Renal cortical epithelial cell (primary cell): ENCODE results near the gene UAP1L1. TPM values are rescaled to one million over a fixed set of nuclear protein-coding genes. Genes with fewer than 3 reads are reported as not detected.

Experiments used
- DNase-seq: peaks from one replicate; pipeline ENCODE4 v3.0.0-alpha.2; 2011; ENCODE audit warnings: low read depth
- total RNA-seq: library from RNA; depleted of rRNA; stranded (reverse); fragments of >200 nt; gene quantifications from 2 replicates; pipeline ENCODE4 v1.2.3, GENCODE V29; 2014

UAP1L1 gene
- total RNA-seq, 1 donor from 2014 or later = 7.1 TPM

- DNase-seq = no peak
These were observed 34.3 kb upstream of the UAP1L1 start for GRCh38 chr9:137042751-137043727.

- no peak for DNase-seq
These were observed 33.3 kb upstream of the UAP1L1 start for GRCh38 chr9:137044037-137044436.

GRCh38 chr9:137044502-137045177, 32.7 kb upstream of the UAP1L1 start:
- peak; percentile 42 for DNase-seq

GRCh38 chr9:137045294-137046087, 31.8 kb upstream of the UAP1L1 start:
- no peak for DNase-seq

GRCh38 chr9:137046088-137046787, 31.1 kb upstream of the UAP1L1 start, which contains the start of gene NPDC1:
NPDC1 (minus strand) TSS chr9:137046177; CDS start chr9:137045989, 188 bp downstream.
- DNase-seq = peak; percentile 51

- no peak for DNase-seq
These were observed 28.4 kb upstream of the UAP1L1 start for GRCh38 chr9:137048655-137049543.

GRCh38 chr9:137049544-137050449, 27.5 kb upstream of the UAP1L1 start:
- DNase-seq = no peak

- no peak for DNase-seq
These were observed 26.7 kb upstream of the UAP1L1 start for GRCh38 chr9:137050570-137050969.

- no peak for DNase-seq
These were observed 26.1 kb upstream of the UAP1L1 start for GRCh38 chr9:137051145-137051724.

GRCh38 chr9:137052293-137052692, 25.0 kb upstream of the UAP1L1 start:
- DNase-seq = no peak

GRCh38 chr9:137052998-137053943, 24.0 kb upstream of the UAP1L1 start:
- DNase-seq = no peak

- DNase-seq = no peak
These were observed 23.1 kb upstream of the UAP1L1 start, which contains the start of gene ENTPD2 for GRCh38 chr9:137053944-137054931. ENTPD2 (minus strand) TSS chr9:137054061; CDS start chr9:137053997, 64 bp downstream.

GRCh38 chr9:137054932-137055384, 22.4 kb upstream of the UAP1L1 start:
- no peak for DNase-seq

- DNase-seq = peak; percentile 65
These were observed 21.6 kb upstream of the UAP1L1 start for GRCh38 chr9:137055385-137056364.
